C4-2B (cell line): ENCODE measurements around the gene CDC42BPB.

Experiments
- ZFX ChIP-seq: fragments of 450-650 bp; IDR thresholded peaks from 2 replicates; pipeline ENCODE4 v1.6.1; 2017
- TF ChIP-seq, protein P1 (sequence below): fragments of 450-650 bp; conservative IDR thresholded peaks from 2 replicates; pipeline ENCODE4 v1.5.1; 2017; ENCODE audit warnings: mild to moderate bottlenecking

DNA sequence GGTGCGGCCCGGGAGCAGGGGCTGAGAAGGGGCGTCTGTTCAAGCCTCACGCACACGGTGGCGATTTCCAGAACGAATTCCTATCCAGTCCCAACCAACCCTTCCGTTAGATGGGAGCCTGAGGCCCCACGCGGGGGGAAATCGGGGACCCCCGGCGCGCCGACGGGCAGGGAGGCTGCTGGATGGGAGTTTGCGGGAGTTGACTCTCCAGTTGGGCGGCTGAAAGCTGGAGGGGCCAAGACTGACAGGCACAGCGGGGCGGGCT lies 47.0 kb upstream of the CDC42BPB start:
- TF ChIP-seq, protein P1, sequence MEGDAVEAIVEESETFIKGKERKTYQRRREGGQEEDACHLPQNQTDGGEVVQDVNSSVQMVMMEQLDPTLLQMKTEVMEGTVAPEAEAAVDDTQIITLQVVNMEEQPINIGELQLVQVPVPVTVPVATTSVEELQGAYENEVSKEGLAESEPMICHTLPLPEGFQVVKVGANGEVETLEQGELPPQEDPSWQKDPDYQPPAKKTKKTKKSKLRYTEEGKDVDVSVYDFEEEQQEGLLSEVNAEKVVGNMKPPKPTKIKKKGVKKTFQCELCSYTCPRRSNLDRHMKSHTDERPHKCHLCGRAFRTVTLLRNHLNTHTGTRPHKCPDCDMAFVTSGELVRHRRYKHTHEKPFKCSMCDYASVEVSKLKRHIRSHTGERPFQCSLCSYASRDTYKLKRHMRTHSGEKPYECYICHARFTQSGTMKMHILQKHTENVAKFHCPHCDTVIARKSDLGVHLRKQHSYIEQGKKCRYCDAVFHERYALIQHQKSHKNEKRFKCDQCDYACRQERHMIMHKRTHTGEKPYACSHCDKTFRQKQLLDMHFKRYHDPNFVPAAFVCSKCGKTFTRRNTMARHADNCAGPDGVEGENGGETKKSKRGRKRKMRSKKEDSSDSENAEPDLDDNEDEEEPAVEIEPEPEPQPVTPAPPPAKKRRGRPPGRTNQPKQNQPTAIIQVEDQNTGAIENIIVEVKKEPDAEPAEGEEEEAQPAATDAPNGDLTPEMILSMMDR, result no peak
- no peak for TF ChIP-seq ZFX
